Limb (tissue), 2 donors: Measurements from ENCODE around the gene EXOC4.
"Not testable (repeated sequence)": the region's sequence is repeated elsewhere in the genome, so short reads cannot be mapped to it uniquely, and the experiment has no call there.

ENCODE experiments used
- DNase-seq, 2 donors: peaks; one replicate each; pipeline ENCODE4 v3.0.0-alpha.2; 2016; ENCODE audit errors: extremely low spot score in 2 of 2

Gene EXOC4

GRCh38 chr7:133275446-133276095 is 22.7 kb downstream of the EXOC4 start:
- DNase-seq: no peak

GRCh38 chr7:133278975-133279374 is 26.1 kb downstream of the EXOC4 start:
- DNase-seq: not testable (repeated sequence)

- DNase-seq: no peak
These were observed 29.2 kb downstream of the EXOC4 start for GRCh38 chr7:133282094-133282493.

- no peak for DNase-seq
These were observed 31.2 kb downstream of the EXOC4 start for GRCh38 chr7:133284092-133284491.

GRCh38 chr7:133288970-133289369 is 36.1 kb downstream of the EXOC4 start:
- no peak for DNase-seq

GRCh38 chr7:133290041-133290440 is 37.2 kb downstream of the EXOC4 start:
- DNase-seq: no peak

GRCh38 chr7:133290676-133291333 is 37.9 kb downstream of the EXOC4 start:
- DNase-seq: no peak

- DNase-seq: no peak
These were observed 39.8 kb downstream of the EXOC4 start for GRCh38 chr7:133292631-133293030.

GRCh38 chr7:133293384-133294160 is 40.7 kb downstream of the EXOC4 start:
- DNase-seq: no peak

GRCh38 chr7:133294234-133294633 is 41.4 kb downstream of the EXOC4 start:
- DNase-seq: no peak

GRCh38 chr7:133295484-133295883 is 42.6 kb downstream of the EXOC4 start:
- DNase-seq: no peak

- no peak for DNase-seq
These were observed 44.2 kb downstream of the EXOC4 start for GRCh38 chr7:133297093-133297492.

GRCh38 chr7:133298080-133298479 is 45.2 kb downstream of the EXOC4 start:
- no peak for DNase-seq

GRCh38 chr7:133299676-133300075 is 46.8 kb downstream of the EXOC4 start:
- no peak for DNase-seq

- no peak for DNase-seq
These were observed 47.2 kb downstream of the EXOC4 start for GRCh38 chr7:133300088-133300487.

- no peak for DNase-seq
These were observed 47.9 kb downstream of the EXOC4 start for GRCh38 chr7:133300811-133301210.

- no peak for DNase-seq
These were observed 48.6 kb downstream of the EXOC4 start for GRCh38 chr7:133301444-133301843.

- no peak for DNase-seq
These were observed 50.5 kb downstream of the EXOC4 start for GRCh38 chr7:133303372-133303771.

GRCh38 chr7:133303931-133304330 is 51.1 kb downstream of the EXOC4 start:
- DNase-seq: no peak

GRCh38 chr7:133309333-133309732 is 56.5 kb downstream of the EXOC4 start:
- no peak for DNase-seq

- DNase-seq: no peak
These were observed 57.5 kb downstream of the EXOC4 start for GRCh38 chr7:133310232-133310862.

- DNase-seq: no peak
These were observed 60.7 kb downstream of the EXOC4 start for GRCh38 chr7:133313575-133313974.
